Measurements from ENCODE around the gene ZGPAT. TPM values are rescaled to one million over a fixed set of nuclear protein-coding genes. Genes with fewer than 3 reads are reported as not detected.

The ZGPAT gene
- total and polyA plus RNA-seq, 2 of the 13 experiments (the other 11 are each of a cell fraction or from before 2014, with no cell fraction given), result 23.0 to 41.9 TPM

DNA sequence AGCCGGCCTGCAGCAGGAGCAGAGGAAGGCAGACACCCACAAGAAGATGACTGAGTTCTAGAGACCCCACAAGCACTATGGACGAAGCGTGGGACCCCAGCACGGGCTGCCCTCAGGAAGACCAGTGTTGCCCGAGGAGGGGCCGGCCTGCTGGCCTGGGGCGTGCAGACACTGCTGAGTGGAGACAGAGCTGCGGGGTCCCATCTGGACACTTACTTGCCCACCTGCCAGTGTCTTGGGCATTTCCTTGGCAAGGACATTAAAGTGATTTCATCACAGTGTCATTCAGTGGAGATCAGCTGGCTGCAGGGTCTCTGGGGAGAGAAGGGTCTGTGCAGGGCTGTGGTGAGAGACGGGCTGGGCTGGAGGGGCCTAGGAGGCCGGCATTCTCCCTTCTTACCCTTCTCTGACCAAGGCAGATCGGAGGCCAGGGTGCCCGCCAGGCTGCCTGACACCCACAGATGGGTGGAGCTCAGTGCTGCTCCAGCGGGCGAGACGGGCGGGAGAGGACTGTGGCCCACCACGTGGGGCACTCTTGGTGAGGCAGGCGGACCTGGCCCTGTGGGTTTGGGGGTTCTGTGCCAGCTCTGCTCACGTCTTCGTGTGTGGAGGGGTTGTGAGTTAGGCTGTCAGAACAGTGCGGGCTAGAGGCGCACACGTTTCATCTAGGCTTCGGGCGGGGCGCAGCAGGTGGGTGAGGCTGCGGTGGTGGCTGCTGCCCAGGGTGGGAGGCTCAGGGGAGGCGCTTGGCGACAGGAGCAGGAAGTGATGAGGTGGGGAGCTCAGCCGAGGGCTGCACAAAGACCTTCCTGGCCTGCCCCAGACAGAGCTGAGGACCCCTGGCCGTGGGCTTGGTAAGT, 28.2 kb downstream of the ZGPAT start, which contains the start of gene LIME1:
LIME1 (plus strand) TSS at position 806 of the 860 bp plus-strand sequence. CDS start 886 bp downstream, outside the sequence.
- no TSS peak for BruUV-seq (replicated peaks)
- POLR2A ChIA-PET, result interaction anchor here (0.7 to 7.3 kb wide), 8 partner anchors 9 to 243 kb away, joined by 3 to 190 read pairs (median 16); partner anchors contain the start of genes ARFRP1, SAMD10, TPD52L2 and ZGPAT
- Histone ChIP-seq H3K4me2 (ENCODE audit: low read depth, low read length) (peak within 1 kb of the TSS; percentile 90), H3K9me3 (ENCODE audit: low read length) (no peaks in the 10 kb centered on the region), H4K20me1 (ENCODE audit: insufficient read depth, low read length) (no peaks in the 10 kb centered on the region), H3K9ac (ENCODE audit: insufficient read depth, low read depth, low read length) (peak within 1 kb of the TSS; percentile 72), H3K4me1 (ENCODE audit: insufficient read depth, low read length) (peaks cover 41% of the 10 kb centered on the region), H3K79me2 (ENCODE audit: insufficient read depth, low read length) (peaks cover 33% of the 10 kb centered on the region), H3K27me3 (ENCODE audit: control insufficient read depth in 1 of 2, insufficient read depth in 2 of 2, low read length in 2 of 2) (no peaks in the 10 kb centered on the region), H3K27ac (ENCODE audit: extremely low read length, insufficient read depth, low read length) (peak within 1 kb of the TSS; percentile 93), H3K4me3 (replicated peaks in 1 of 3; ENCODE audit: insufficient read depth in 1 of 3, low read depth in 2 of 3, low read length in 3 of 3) (peak within 1 kb of the TSS; percentile 46 to 93 (median 85); a peak in 5 of 6 replicates), H2AFZ (ENCODE audit: low read length) (no peak within 1 kb of the TSS), H3K36me3 (replicated peaks in 1 of 2; ENCODE audit: control insufficient read depth in 1 of 2, insufficient read depth in 2 of 2, low read length in 2 of 2) (peaks cover 30 to 32% of the 10 kb centered on the region in 2 experiments)
- intact Hi-C loops (cut with micrococcal nuclease; ENCODE audit: unreplicated experiment) (loop anchor here (5.0 kb wide), 1 partner anchor 199 kb away; the partner anchor contains the start of gene PTK6), in situ Hi-C loops (cut with HindIII; ENCODE audit: extremely low pct_ligation_motif_present, low pct_unique_long_range_greater_than_20kb) (no loop called here)
- CTCF ChIA-PET (ENCODE audit: low intra/inter-chr PET ratio, low total read pairs), result interaction anchor here (2.5 kb wide), 1 partner anchor 29 kb away, joined by 8 read pairs; the partner anchor contains the start of genes ARFRP1 and ZGPAT
- ATAC-seq (no peak), DNase-seq (ENCODE audit: low spot score) (no peak), FAIRE-seq (no peak)
- WGBS (ENCODE audit: low lambda C conversion rate), result 92% methylated on average over 29 of the region's 31 CpGs
- TF ChIP-seq POLR2AphosphoS5 (IDR thresholded peaks at IDR 0.05; ENCODE audit: low read depth, low read length) (peak; percentile 56; the same call in 1 of the 2 replicates), RBM22 (optimal IDR thresholded peaks at IDR 0.05; ENCODE audit: low read length) (peak; percentile 87), HNRNPL (IDR thresholded peaks at IDR 0.05; ENCODE audit: low read depth, low read length) (peak; percentile 93), TOE1 (CRISPR knock-in tag; IDR thresholded peaks at IDR 0.05) (no peak), SYNCRIP (IDR thresholded peaks at IDR 0.05; ENCODE audit: insufficient read depth, low read depth, low read length) (no peak), ZNF670 (CRISPR knock-in tag; IDR thresholded peaks at IDR 0.05; ENCODE audit: borderline replicate concordance) (no peak), ZNF563 (CRISPR knock-in tag; IDR thresholded peaks at IDR 0.05) (0 out of 2 replicates have a peak, but pooled peaks have one; percentile 11), ZBED4 (CRISPR knock-in tag; IDR thresholded peaks at IDR 0.05; ENCODE audit: borderline replicate concordance) (no peak), PLSCR1 (CRISPR knock-in tag; IDR thresholded peaks at IDR 0.05; ENCODE audit: borderline replicate concordance) (no peak), FOXK2 (IDR thresholded peaks at IDR 0.05) (no peak), PRDM10 (CRISPR knock-in tag; IDR thresholded peaks at IDR 0.05; ENCODE audit: low read depth) (no peak), ZNF367 (CRISPR knock-in tag; IDR thresholded peaks at IDR 0.05; ENCODE audit: borderline replicate concordance) (no peak)
